ENCODE results near the gene CLCN5. TPM values are rescaled to one million over a fixed set of nuclear protein-coding genes. Genes with fewer than 3 reads are reported as not detected.

The CLCN5 gene
- total and polyA plus RNA-seq, 12 donors: 0.83 to 3.6 (median 1.6) TPM

GRCh38 chrX:49880668-49881067 lies 41.7 kb upstream of the CLCN5 start:
- Histone ChIP-seq H3K4me1 (peaks cover 0 to 36% (median 5%) of the 10 kb centered on the region in 9 donors), H3K27me3 (no peaks in the 10 kb centered on the region), H3K36me3 (no peaks in the 10 kb centered on the region), H3K27ac (no peak overlapping the region), H3K4me3 (no peak overlapping the region), H3K9me3 (no peaks in the 10 kb centered on the region)
- DNase-seq: no peak
- no peak for ATAC-seq
- intact Hi-C loops (cut with DNase I): no loop called here
- WGBS, 2 donors: 96 to 97% methylated on average over 12 of the region's 12 CpGs
- TF ChIP-seq CTCF (IDR thresholded peaks at IDR 0.05): no peak

- WGBS, 2 donors: 37 to 44% methylated on average over 7 of the region's 7 CpGs
- H3K4me3 ChIP-seq: no peak overlapping the region
These were observed 38.0 kb upstream of the CLCN5 start for GRCh38 chrX:49884290-49884862.

GRCh38 chrX:49892542-49892941 lies 29.9 kb upstream of the CLCN5 start:
- 65 to 78% methylated on average over 4 of the region's 4 CpGs for WGBS, 2 donors
- intact Hi-C loops (cut with DNase I): no loop called here
- Histone ChIP-seq H3K27ac (no peak overlapping the region), H3K36me3 (no peaks in the 10 kb centered on the region), H3K4me3 (no peak overlapping the region), H3K4me1 (no peaks in the 10 kb centered on the region), H3K9me3 (peaks cover 0 to 11% (median 0%) of the 10 kb centered on the region in 11 donors), H3K27me3 (peaks cover 0 to 15% (median 0%) of the 10 kb centered on the region in 7 donors)
- DNase-seq (no peak), ATAC-seq (no peak)
- no peak for TF ChIP-seq CTCF (IDR thresholded peaks at IDR 0.05)

More at GRCh38 chrX:49884290-49884862, 38.0 kb upstream of the CLCN5 start:
- Histone ChIP-seq H3K9me3 (no peaks in the 10 kb centered on the region), H3K4me1 (peaks cover 0 to 14% (median 4%) of the 10 kb centered on the region in 9 donors), H3K27me3 (peaks cover 0 to 7% (median 0%) of the 10 kb centered on the region in 7 donors), H3K36me3 (no peaks in the 10 kb centered on the region), H3K27ac (no peak overlapping the region)
- ATAC-seq (peak in 3 of 8 donors; percentile 42 to 56 (median 53)), DNase-seq (peak; percentile 34 to 59)
- intact Hi-C loops (cut with DNase I): no loop called here
- peak; percentile 13 to 84 (median 65) for TF ChIP-seq CTCF (IDR thresholded peaks at IDR 0.05)

GRCh38 chrX:49896951-49897350 lies 25.4 kb upstream of the CLCN5 start:
- Histone ChIP-seq H3K36me3 (no peaks in the 10 kb centered on the region), H3K27ac (no peak overlapping the region), H3K4me1 (no peaks in the 10 kb centered on the region), H3K27me3 (peaks cover 0 to 42% (median 0%) of the 10 kb centered on the region in 7 donors), H3K4me3 (no peak overlapping the region), H3K9me3 (peaks cover 0 to 21% (median 0%) of the 10 kb centered on the region in 11 donors)
- ATAC-seq (no peak), DNase-seq (no peak)
- WGBS, 2 donors: 78 to 93% methylated on average over 4 of the region's 4 CpGs
- no peak for TF ChIP-seq CTCF (IDR thresholded peaks at IDR 0.05)
- intact Hi-C loops (cut with DNase I): no loop called here
